ENCODE measurements around the gene MED28. TPM values are rescaled to one million over a fixed set of nuclear protein-coding genes. Genes with fewer than 3 reads are reported as not detected.

MED28 gene
- total RNA-seq, 1 donor from 2014 or later = 60.9 TPM

GRCh38 chr4:17583276-17583675, 31.2 kb upstream of the MED28 start:
- no peak for DNase-seq
- Mint-ChIP-seq H3K27me3 (ENCODE audit: unreplicated experiment) (no peaks in the 10 kb centered on the region), H3K36me3 (ENCODE audit: unreplicated experiment) (peaks cover 4% of the 10 kb centered on the region), H3K27ac (ENCODE audit: unreplicated experiment) (no peak overlapping the region), H3K4me3 (ENCODE audit: unreplicated experiment) (no peak overlapping the region), H3K4me1 (ENCODE audit: low read depth, unreplicated experiment) (peaks cover 4% of the 10 kb centered on the region), H3K9me3 (ENCODE audit: unreplicated experiment) (no peaks in the 10 kb centered on the region)
- TF ChIP-seq CTCF (IDR thresholded peaks at IDR 0.05; ENCODE audit: partially characterized antibody, unreplicated experiment) = no peak

GRCh38 chr4:17583941-17584340, 30.5 kb upstream of the MED28 start:
- H3K4me3 Mint-ChIP-seq (ENCODE audit: unreplicated experiment) = no peak overlapping the region
- TF ChIP-seq CTCF (IDR thresholded peaks at IDR 0.05; ENCODE audit: partially characterized antibody, unreplicated experiment) = no peak
- H3K27me3 Mint-ChIP-seq (ENCODE audit: unreplicated experiment) = no peaks in the 10 kb centered on the region
- no peaks in the 10 kb centered on the region for H3K9me3 Mint-ChIP-seq (ENCODE audit: unreplicated experiment)
- peaks cover 2% of the 10 kb centered on the region for H3K4me1 Mint-ChIP-seq (ENCODE audit: low read depth, unreplicated experiment)
- DNase-seq = no peak
- no peak overlapping the region for H3K27ac Mint-ChIP-seq (ENCODE audit: unreplicated experiment)
- H3K36me3 Mint-ChIP-seq (ENCODE audit: unreplicated experiment) = peaks cover 4% of the 10 kb centered on the region

- Mint-ChIP-seq H3K27me3 (ENCODE audit: unreplicated experiment) (no peaks in the 10 kb centered on the region), H3K4me3 (ENCODE audit: unreplicated experiment) (no peak overlapping the region), H3K9me3 (ENCODE audit: unreplicated experiment) (no peaks in the 10 kb centered on the region), H3K27ac (ENCODE audit: unreplicated experiment) (no peak overlapping the region), H3K4me1 (ENCODE audit: low read depth, unreplicated experiment) (peaks cover 2% of the 10 kb centered on the region), H3K36me3 (ENCODE audit: unreplicated experiment) (peaks cover 4% of the 10 kb centered on the region)
- no peak for DNase-seq
- TF ChIP-seq CTCF (IDR thresholded peaks at IDR 0.05; ENCODE audit: partially characterized antibody, unreplicated experiment) = no peak
Observed at GRCh38 chr4:17584521-17585213, 29.8 kb upstream of the MED28 start.

- Mint-ChIP-seq H3K4me3 (ENCODE audit: unreplicated experiment) (no peak overlapping the region), H3K36me3 (ENCODE audit: unreplicated experiment) (peaks cover 4% of the 10 kb centered on the region)
- TF ChIP-seq CTCF (IDR thresholded peaks at IDR 0.05; ENCODE audit: partially characterized antibody, unreplicated experiment) = no peak
Observed at GRCh38 chr4:17587094-17587822, 27.2 kb upstream of the MED28 start.

GRCh38 chr4:17589355-17589754, 25.1 kb upstream of the MED28 start:
- Mint-ChIP-seq H3K36me3 (ENCODE audit: unreplicated experiment) (peaks cover 4% of the 10 kb centered on the region), H3K4me3 (ENCODE audit: unreplicated experiment) (no peak overlapping the region)
- TF ChIP-seq CTCF (IDR thresholded peaks at IDR 0.05; ENCODE audit: partially characterized antibody, unreplicated experiment) = no peak

More at GRCh38 chr4:17587094-17587822, 27.2 kb upstream of the MED28 start:
- no peak for DNase-seq
- no peaks in the 10 kb centered on the region for H3K27me3 Mint-ChIP-seq (ENCODE audit: unreplicated experiment)
- peaks cover 2% of the 10 kb centered on the region for H3K4me1 Mint-ChIP-seq (ENCODE audit: low read depth, unreplicated experiment)
- peak overlapping the region; percentile 48 for H3K27ac Mint-ChIP-seq (ENCODE audit: unreplicated experiment)
- H3K9me3 Mint-ChIP-seq (ENCODE audit: unreplicated experiment) = no peaks in the 10 kb centered on the region

More at GRCh38 chr4:17589355-17589754, 25.1 kb upstream of the MED28 start:
- H3K27ac Mint-ChIP-seq (ENCODE audit: unreplicated experiment) = no peak overlapping the region
- DNase-seq = no peak
- H3K27me3 Mint-ChIP-seq (ENCODE audit: unreplicated experiment) = no peaks in the 10 kb centered on the region
- no peaks in the 10 kb centered on the region for H3K9me3 Mint-ChIP-seq (ENCODE audit: unreplicated experiment)
- peaks cover 2% of the 10 kb centered on the region for H3K4me1 Mint-ChIP-seq (ENCODE audit: low read depth, unreplicated experiment)

Measured in glutamatergic neuron (in vitro differentiated cells).